ENCODE data around the gene NALCN. TPM values are rescaled to one million over a fixed set of nuclear protein-coding genes. Genes with fewer than 3 reads are reported as not detected.

NALCN gene
- 3.2 TPM for polyA plus RNA-seq (2013, experiment 1 of 2; ENCODE audit: insufficient read length)
- polyA plus RNA-seq (2013, experiment 2 of 2; ENCODE audit: insufficient read length) = 2.9 TPM

GRCh38 chr13:101416181-101417042, at the start of gene NALCN:
Gene NALCN, minus strand, starts transcription at chr13:101416508. Its CDS starts 17,382 bp downstream, at chr13:101399126.
- DNase-seq = no peak

- DNase-seq = peak; percentile 59
Measured at GRCh38 chr13:101465877-101466276, 49.6 kb upstream of the NALCN start.

GRCh38 chr13:101457176-101457575, 40.9 kb upstream of the NALCN start:
- no peak for DNase-seq

GRCh38 chr13:101455863-101456262, 39.6 kb upstream of the NALCN start:
- DNase-seq = peak; percentile 93

GRCh38 chr13:101454767-101455166, 38.5 kb upstream of the NALCN start:
- DNase-seq = peak; percentile 43

- DNase-seq = no peak
Measured at GRCh38 chr13:101453784-101454201, 37.5 kb upstream of the NALCN start.

GRCh38 chr13:101452519-101453485, 36.5 kb upstream of the NALCN start, which contains the start of gene ITGBL1:
Gene ITGBL1, plus strand, starts transcription at chr13:101452675. Its CDS starts 159 bp downstream, at chr13:101452834.
- DNase-seq = peak; percentile 47

GRCh38 chr13:101451641-101452040, 35.3 kb upstream of the NALCN start:
- no peak for DNase-seq

GRCh38 chr13:101450749-101451130, 34.4 kb upstream of the NALCN start:
- DNase-seq = no peak

- DNase-seq = peak; percentile 91
Measured at GRCh38 chr13:101449790-101450748, 33.8 kb upstream of the NALCN start.

GRCh38 chr13:101447852-101448251, 31.5 kb upstream of the NALCN start:
- DNase-seq = peak; percentile 31

GRCh38 chr13:101434486-101434885, 18.2 kb upstream of the NALCN start:
- DNase-seq = no peak

GRCh38 chr13:101433895-101434294, 17.6 kb upstream of the NALCN start:
- no peak for DNase-seq

- no peak for DNase-seq
Measured at GRCh38 chr13:101429733-101430132, 13.4 kb upstream of the NALCN start.

- DNase-seq = no peak
Measured at GRCh38 chr13:101425623-101426022, 9.3 kb upstream of the NALCN start.

- DNase-seq = no peak
Measured at GRCh38 chr13:101425156-101425471, 8.8 kb upstream of the NALCN start.

- no peak for DNase-seq
Measured at GRCh38 chr13:101424381-101425155, 8.3 kb upstream of the NALCN start.

- no peak for DNase-seq
Measured at GRCh38 chr13:101423872-101424271, 7.6 kb upstream of the NALCN start.

GRCh38 chr13:101417501-101417900, 1.2 kb upstream of the NALCN start:
- no peak for DNase-seq

GRCh38 chr13:101417043-101417406, 717 bp upstream of the NALCN start:
- DNase-seq = peak; percentile 35

All from fibroblast of skin of abdomen (primary cell).